GM12878 (cell line): Measurements from ENCODE around the gene DIP2A. TPM values are rescaled to one million over a fixed set of nuclear protein-coding genes. Genes with fewer than 3 reads are reported as not detected.

Experiments used
- ATAC-seq: fragments of 200-7000 bp; cut with Tn5 transposase; 3 replicates; pipeline ENCODE4 v1.9.1; 2020; ENCODE audit warnings: mild to moderate bottlenecking, moderate library complexity
- BruUV-seq: library from RNA; stranded (reverse); fragments of 400-500 nt; replicated peaks from 2 replicates; lab custom pipeline; 2021; lab: Mats Ljungman, UMichigan
- CTCF ChIA-PET: fragments of 300-600 bp; sonication (Branson Sonifier 250); formaldehyde crosslinking; extraction: SDS; loops from one replicate; lab custom pipeline; 2021; ENCODE audit warnings: inconsistent platforms; lab: Yijun Ruan, JAX
- POLR2A ChIA-PET: fragments of 350-600 bp; formaldehyde crosslinking; extraction: SDS; loops from one replicate; lab custom pipeline; 2021; ENCODE audit warnings: inconsistent platforms; lab: Charles Lee
- RAD21 ChIA-PET: fragments of 300-600 bp; sonication (Branson Sonifier 250); formaldehyde crosslinking; loops from one replicate; lab custom pipeline; 2023; ENCODE audit warnings: antibody characterized with exemption; ENCODE audit not compliant: unreplicated experiment; lab: Charles Lee
- SMC1A ChIA-PET: fragments of 300-600 bp; sonication (Branson Sonifier 250); formaldehyde crosslinking; loops from one replicate; lab custom pipeline; 2023; ENCODE audit not compliant: unreplicated experiment, uncharacterized antibody; lab: Charles Lee
- DNase-seq: peaks from one replicate; pipeline ENCODE4 v3.0.0-alpha.2; 2011; ENCODE audit warnings: low read depth, low spot score
- FAIRE-seq: peaks from 3 replicates; lab custom pipeline; 2011; peaks lifted over from hg19 to GRCh38; lab: Jason Lieb, UNC
- H2AFZ ChIP-seq: 2 replicates; pipeline ENCODE4 v1.6.0; 2011; ENCODE audit warnings: low read depth, low read length, control low read depth; ENCODE audit not compliant: control insufficient read depth
- H3K27ac ChIP-seq: 2 replicates; pipeline ENCODE4 v1.5.1; 2011; ENCODE audit warnings: control low read depth; ENCODE audit not compliant: control insufficient read depth, insufficient read depth
- H3K27me3 ChIP-seq, 2 experiments: replicated peaks in 1 of 2; 2 replicates each; pipeline versions ENCODE4 v1.6.0 to v1.6.1; 2011; ENCODE audit warnings: low read length in 1 of 2; ENCODE audit not compliant: control insufficient read depth in 2 of 2, insufficient read depth in 2 of 2
- H3K36me3 ChIP-seq, 2 experiments: 2 replicates each; pipeline ENCODE4 v1.5.1; 2011; ENCODE audit warnings: low read length in 1 of 2; ENCODE audit not compliant: control insufficient read depth in 2 of 2, insufficient read depth in 2 of 2
- H3K4me1 ChIP-seq: 2 replicates; pipeline ENCODE4 v1.6.1; 2011; ENCODE audit warnings: mild to moderate bottlenecking, low read length, moderate library complexity, mixed read lengths; ENCODE audit not compliant: control insufficient read depth, insufficient read depth
- H3K4me2 ChIP-seq: 2 replicates; pipeline ENCODE4 v1.6.0; 2011; ENCODE audit warnings: control low read depth; ENCODE audit not compliant: control insufficient read depth, insufficient read depth
- H3K4me3 ChIP-seq: fragments of 200-600 bp; sonication (generic); 2 replicates; pipeline ENCODE4 v1.5.1; 2016
- H3K79me2 ChIP-seq: 2 replicates; pipeline ENCODE4 v1.6.0; 2011; ENCODE audit warnings: low read length; ENCODE audit not compliant: control insufficient read depth, insufficient read depth
- H3K9ac ChIP-seq: 2 replicates; pipeline ENCODE4 v1.8.0; 2011; ENCODE audit warnings: low read length, control low read depth, mixed read lengths; ENCODE audit not compliant: control insufficient read depth, insufficient read depth
- H3K9me3 ChIP-seq: replicated peaks from 3 replicates; pipeline ENCODE4 v1.5.1; 2011; ENCODE audit warnings: mild to moderate bottlenecking, low read length; ENCODE audit not compliant: control insufficient read depth, insufficient read depth
- H4K20me1 ChIP-seq: 2 replicates; pipeline ENCODE4 v1.6.0; 2011; ENCODE audit not compliant: control insufficient read depth, insufficient read depth
- CBFB ChIP-seq: IDR thresholded peaks from 2 replicates; pipeline ENCODE4 v1.6.1; 2016; ENCODE audit warnings: antibody characterized with exemption, low read depth
- EP300 ChIP-seq, 2 experiments: fragments of 150-350 bp in 1 of 2; IDR thresholded peaks; 2 replicates each; pipeline ENCODE4 v1.6.1; 2011 to 2012; ENCODE audit warnings: low read depth in 2 of 2, low read length in 2 of 2, borderline replicate concordance in 1 of 2, improper control_type of control experiment in 1 of 2, inconsistent platforms in 1 of 2; ENCODE audit not compliant: control insufficient read depth in 1 of 2
- POLR2A ChIP-seq: IDR thresholded peaks from 2 replicates; pipeline ENCODE4 v1.6.1; 2011; ENCODE audit warnings: low read depth, mild to moderate bottlenecking, low read length
- SMARCA5 ChIP-seq: fragments of 450-650 bp; IDR thresholded peaks from 2 replicates; pipeline ENCODE4 v1.6.1; 2017; ENCODE audit warnings: mild to moderate bottlenecking
- SRF ChIP-seq, 2 experiments: IDR thresholded peaks; 2 replicates each; pipeline ENCODE4 v1.6.1; 2011; ENCODE audit warnings: low read depth in 2 of 2, low read length in 2 of 2, mild to moderate bottlenecking in 1 of 2, moderate library complexity in 1 of 2
- ZBED1 ChIP-seq: IDR thresholded peaks from 2 replicates; pipeline ENCODE4 v1.6.1; 2016; ENCODE audit warnings: borderline replicate concordance
- ZNF24 ChIP-seq: fragments of 450-650 bp; IDR thresholded peaks from 2 replicates; pipeline ENCODE4 v1.6.1; 2017; ENCODE audit warnings: antibody characterized with exemption, mild to moderate bottlenecking
- WGBS: methylation state at CpG from one replicate; pipeline ENCODE4 v1.1.6; 2016; ENCODE audit warnings: low lambda C conversion rate; ENCODE audit not compliant: insufficient replicate concordance, insufficient coverage; ENCODE audit errors: missing lambda C conversion rate; 5-methylcytosine and 5-hydroxymethylcytosine counted together
- in situ Hi-C: fragments of 300-500 bp; cut with MboI; formaldehyde crosslinking; loops from 9 replicates; pipeline ENCODE4 v1.14.3; 2018; ENCODE audit warnings: mixed read lengths
- intact Hi-C: fragments of 100-400 bp; cut with micrococcal nuclease; formaldehyde crosslinking; loops from one replicate; pipeline ENCODE4 v1.14.2; 2022; ENCODE audit not compliant: unreplicated experiment
- polyA plus RNA-seq, 11 experiments: library from polyadenylated mRNA; depleted of rRNA in 4 of 11; unstranded in 6 of 11; stranded (reverse) in 5 of 11; fragments of >200 nt; fragmentation: Nextera tagmentation in 4 of 11; fragmentation: Illumina TruSeq in 1 of 11; extraction: Ambion mirVana in 4 of 11; extraction: Trizol in 1 of 11; gene quantifications; 1 replicate in 1 of 11; 2 replicates in 10 of 11; pipeline versions ENCODE4 v1.2.1 to v1.2.3, GENCODE V29; 2011 to 2016; ENCODE audit warnings: inconsistent platforms in 2 of 11, missing spikeins in 2 of 11, low read depth in 1 of 11
- total RNA-seq, 4 experiments: library from RNA; depleted of rRNA in 3 of 4; stranded (reverse); fragments of >200 nt in 3 of 4; fragmentation: Illumina TruSeq in 1 of 4; extraction: Trizol in 1 of 4; gene quantifications; 2 replicates each; pipeline versions ENCODE4 v1.2.1 to v1.2.3, GENCODE V29; 2013 to 2021
- TF ChIP-seq, protein P1 (sequence below): fragments of 450-650 bp; formaldehyde crosslinking; IDR thresholded peaks from 2 replicates; pipeline ENCODE4 v1.5.0; 2022; ENCODE audit warnings: mild to moderate bottlenecking, missing genetic modification characterization
- TF ChIP-seq, protein P2 (sequence below), 3 experiments: IDR thresholded peaks in 2 of 3; conservative IDR thresholded peaks in 1 of 3; 2 replicates each; pipeline ENCODE4 v1.5.1; 2011; ENCODE audit warnings: low read depth in 3 of 3, low read length in 3 of 3, mild to moderate bottlenecking in 3 of 3, control low read depth in 2 of 3, moderate library complexity in 2 of 3, inconsistent platforms in 1 of 3, mixed read lengths in 1 of 3; ENCODE audit not compliant: control insufficient read depth in 2 of 3, insufficient read depth in 1 of 3; ENCODE audit errors: extremely low read depth in 1 of 3

The DIP2A gene
- total and polyA plus RNA-seq, 10 of the 15 experiments (the other 5 are each of a cell fraction or from before 2014, with no cell fraction given), result 1.7 to 25.5 (median 12.2) TPM

DNA sequence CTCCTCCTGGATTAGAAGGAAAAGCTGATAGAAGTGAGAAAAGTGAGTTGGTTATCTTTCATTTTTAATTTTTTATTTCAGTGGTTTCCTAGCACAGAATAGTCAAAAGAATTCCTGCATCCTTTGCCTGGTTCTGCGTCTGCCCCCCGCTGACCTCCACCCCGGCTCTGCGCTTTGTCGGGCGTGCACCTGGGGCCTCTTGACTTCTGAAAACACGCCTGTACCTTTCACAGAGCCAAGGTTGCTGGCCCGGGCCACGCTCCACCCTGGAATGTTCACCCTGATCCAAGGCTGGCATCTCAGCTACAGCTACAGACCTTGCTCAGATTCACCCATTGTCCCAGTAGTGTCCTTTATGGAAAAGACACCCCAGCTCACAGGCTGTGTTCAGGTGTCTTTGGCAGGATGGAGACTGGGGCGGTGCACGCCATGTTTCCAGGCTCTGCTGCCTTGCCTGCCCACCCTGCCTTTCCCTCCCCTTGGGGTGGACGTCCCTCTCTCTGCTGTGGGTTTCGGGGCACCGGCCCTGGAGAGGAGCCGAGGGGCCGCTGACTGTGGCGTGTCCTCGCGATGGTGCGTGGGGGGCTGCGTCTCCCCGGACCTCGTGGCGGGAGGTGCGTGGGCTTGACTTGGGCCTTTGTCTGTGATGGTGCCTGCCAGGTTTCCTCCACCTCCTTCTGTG is 40.3 kb upstream of the DIP2A start:
- Histone ChIP-seq H3K4me2 (no peak overlapping the region), H3K4me3 (no peak overlapping the region), H3K4me1 (no peaks in the 10 kb centered on the region), H3K79me2 (no peaks in the 10 kb centered on the region), H4K20me1 (no peaks in the 10 kb centered on the region), H3K9ac (no peak overlapping the region), H3K27ac (no peak overlapping the region), H3K9me3 (no peaks in the 10 kb centered on the region), H2AFZ (no peak overlapping the region), H3K36me3 (peaks cover 12 to 14% of the 10 kb centered on the region in 2 experiments), H3K27me3 (no peaks in the 10 kb centered on the region)
- SMC1A ChIA-PET, result no interaction called here
- RAD21 ChIA-PET, result no interaction called here
- FAIRE-seq, result no peak
- CTCF ChIA-PET, result interaction anchor here (0.6 kb wide), 1 partner anchor 243 kb away, joined by 3 read pairs; no protein-coding TSS in a partner anchor
- intact Hi-C loops (no loop called here), in situ Hi-C loops (no loop called here)
- 96% methylated on average over 13 of the region's 25 CpGs for WGBS
- ATAC-seq, result no peak
- no peak for DNase-seq
- no TSS peak for BruUV-seq
- TF ChIP-seq POLR2A (0 out of 2 replicates have a peak, but pooled peaks have one; percentile 22), SRF (IDR thresholded peaks at IDR 0.05; ENCODE audit: low read depth in 2 of 2, low read length in 2 of 2) (no peak), SMARCA5 (no peak)
- POLR2A ChIA-PET, result no interaction called here

DNA sequence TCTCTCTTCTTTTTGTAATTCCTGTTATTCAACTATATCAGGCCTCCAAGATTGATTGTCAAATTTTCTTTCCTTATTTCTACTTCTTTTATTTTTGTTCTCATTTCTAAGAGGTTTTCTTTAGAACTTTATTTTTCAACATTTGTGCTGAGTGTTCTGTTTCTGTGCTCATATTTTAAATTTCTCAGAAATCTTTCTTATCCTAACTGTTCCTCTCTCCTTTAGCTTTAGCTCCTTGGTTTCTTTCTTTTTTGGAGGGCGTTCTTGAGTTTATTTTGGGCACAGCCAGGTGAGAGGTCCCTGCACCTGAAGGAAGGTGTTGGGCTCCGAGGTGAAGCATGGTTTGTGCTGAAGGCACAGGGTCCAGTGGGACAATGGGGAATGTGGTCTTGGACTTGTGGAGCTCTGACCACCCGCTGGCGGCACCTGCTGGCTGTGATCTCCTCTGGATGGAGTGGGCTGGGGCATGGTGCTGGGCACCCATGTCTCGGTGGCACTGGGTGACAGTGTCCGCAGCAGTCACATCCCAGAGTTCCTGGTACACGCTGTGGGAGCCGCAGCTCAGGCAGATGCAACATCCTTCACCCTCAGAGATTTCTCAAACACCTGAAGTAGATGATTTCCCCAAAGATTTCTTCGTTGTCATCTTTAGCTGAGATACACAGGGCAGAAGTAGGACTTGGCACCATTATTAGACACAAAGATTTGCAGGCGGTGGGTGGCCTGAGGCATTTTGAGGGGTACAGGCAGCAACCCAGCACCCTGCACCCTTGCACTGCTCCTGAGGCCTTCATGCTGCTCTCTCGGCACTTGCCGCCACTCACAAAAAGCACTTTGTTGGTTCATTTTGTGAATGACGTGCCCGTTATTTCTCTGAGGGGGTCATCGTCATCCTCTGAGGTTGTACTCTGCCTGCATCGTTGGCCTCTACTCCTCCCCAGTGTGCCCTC is 38.2 kb upstream of the DIP2A start:
- ChIA-PET POLR2A (no interaction called here), SMC1A (no interaction called here), RAD21 (no interaction called here), CTCF (interaction anchor here (0.6 to 1.0 kb wide), 2 partner anchors 167 to 277 kb away, joined by 5 to 6 read pairs; no protein-coding TSS in a partner anchor)
- in situ Hi-C loops (no loop called here), intact Hi-C loops (no loop called here)
- H3K27ac ChIP-seq, result no peak overlapping the region
- H4K20me1 ChIP-seq, result no peaks in the 10 kb centered on the region
- FAIRE-seq, result no peak
- no peak overlapping the region for H3K4me3 ChIP-seq
- no peaks in the 10 kb centered on the region for H3K9me3 ChIP-seq
- H3K27me3 ChIP-seq, result no peaks in the 10 kb centered on the region
- no peaks in the 10 kb centered on the region for H3K4me1 ChIP-seq
- no peak for DNase-seq
- no peak overlapping the region for H3K4me2 ChIP-seq
- TF ChIP-seq, protein P1, sequence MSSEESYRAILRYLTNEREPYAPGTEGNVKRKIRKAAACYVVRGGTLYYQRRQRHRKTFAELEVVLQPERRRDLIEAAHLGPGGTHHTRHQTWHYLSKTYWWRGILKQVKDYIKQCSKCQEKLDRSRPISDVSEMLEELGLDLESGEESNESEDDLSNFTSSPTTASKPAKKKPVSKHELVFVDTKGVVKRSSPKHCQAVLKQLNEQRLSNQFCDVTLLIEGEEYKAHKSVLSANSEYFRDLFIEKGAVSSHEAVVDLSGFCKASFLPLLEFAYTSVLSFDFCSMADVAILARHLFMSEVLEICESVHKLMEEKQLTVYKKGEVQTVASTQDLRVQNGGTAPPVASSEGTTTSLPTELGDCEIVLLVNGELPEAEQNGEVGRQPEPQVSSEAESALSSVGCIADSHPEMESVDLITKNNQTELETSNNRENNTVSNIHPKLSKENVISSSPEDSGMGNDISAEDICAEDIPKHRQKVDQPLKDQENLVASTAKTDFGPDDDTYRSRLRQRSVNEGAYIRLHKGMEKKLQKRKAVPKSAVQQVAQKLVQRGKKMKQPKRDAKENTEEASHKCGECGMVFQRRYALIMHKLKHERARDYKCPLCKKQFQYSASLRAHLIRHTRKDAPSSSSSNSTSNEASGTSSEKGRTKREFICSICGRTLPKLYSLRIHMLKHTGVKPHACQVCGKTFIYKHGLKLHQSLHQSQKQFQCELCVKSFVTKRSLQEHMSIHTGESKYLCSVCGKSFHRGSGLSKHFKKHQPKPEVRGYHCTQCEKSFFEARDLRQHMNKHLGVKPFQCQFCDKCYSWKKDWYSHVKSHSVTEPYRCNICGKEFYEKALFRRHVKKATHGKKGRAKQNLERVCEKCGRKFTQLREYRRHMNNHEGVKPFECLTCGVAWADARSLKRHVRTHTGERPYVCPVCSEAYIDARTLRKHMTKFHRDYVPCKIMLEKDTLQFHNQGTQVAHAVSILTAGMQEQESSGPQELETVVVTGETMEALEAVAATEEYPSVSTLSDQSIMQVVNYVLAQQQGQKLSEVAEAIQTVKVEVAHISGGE (CRISPR knock-in tag), result no peak
- TF ChIP-seq, protein P2, sequence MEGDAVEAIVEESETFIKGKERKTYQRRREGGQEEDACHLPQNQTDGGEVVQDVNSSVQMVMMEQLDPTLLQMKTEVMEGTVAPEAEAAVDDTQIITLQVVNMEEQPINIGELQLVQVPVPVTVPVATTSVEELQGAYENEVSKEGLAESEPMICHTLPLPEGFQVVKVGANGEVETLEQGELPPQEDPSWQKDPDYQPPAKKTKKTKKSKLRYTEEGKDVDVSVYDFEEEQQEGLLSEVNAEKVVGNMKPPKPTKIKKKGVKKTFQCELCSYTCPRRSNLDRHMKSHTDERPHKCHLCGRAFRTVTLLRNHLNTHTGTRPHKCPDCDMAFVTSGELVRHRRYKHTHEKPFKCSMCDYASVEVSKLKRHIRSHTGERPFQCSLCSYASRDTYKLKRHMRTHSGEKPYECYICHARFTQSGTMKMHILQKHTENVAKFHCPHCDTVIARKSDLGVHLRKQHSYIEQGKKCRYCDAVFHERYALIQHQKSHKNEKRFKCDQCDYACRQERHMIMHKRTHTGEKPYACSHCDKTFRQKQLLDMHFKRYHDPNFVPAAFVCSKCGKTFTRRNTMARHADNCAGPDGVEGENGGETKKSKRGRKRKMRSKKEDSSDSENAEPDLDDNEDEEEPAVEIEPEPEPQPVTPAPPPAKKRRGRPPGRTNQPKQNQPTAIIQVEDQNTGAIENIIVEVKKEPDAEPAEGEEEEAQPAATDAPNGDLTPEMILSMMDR (IDR thresholded peaks at IDR 0.05 in 2 of 3, conservative IDR thresholded peaks at IDR 0.05 in 1 of 3; ENCODE audit: control insufficient read depth in 2 of 3, extremely low read depth in 1 of 3, insufficient read depth in 1 of 3, low read depth in 3 of 3, low read length in 3 of 3), result 0 out of 6 replicates have a peak, but pooled peaks of 2 of the 3 experiments have one; percentile 1 to 8
- TF ChIP-seq EP300 (IDR thresholded peaks at IDR 0.05; ENCODE audit: borderline replicate concordance in 1 of 2, control insufficient read depth in 1 of 2, low read depth in 2 of 2, low read length in 2 of 2) (no peak), CBFB (no peak), ZNF24 (no peak), ZBED1 (no peak)
- H3K9ac ChIP-seq, result no peak overlapping the region
- no peak overlapping the region for H2AFZ ChIP-seq
- no peaks in the 10 kb centered on the region for H3K79me2 ChIP-seq
- no peak for ATAC-seq
- H3K36me3 ChIP-seq, result peaks cover 11 to 13% of the 10 kb centered on the region in 2 experiments
- 96% methylated on average over 16 of the region's 16 CpGs for WGBS
- no TSS peak for BruUV-seq
